GM12878 (cell line): ENCODE measurements around the gene CDC45. TPM values are rescaled to one million over a fixed set of nuclear protein-coding genes. Genes with fewer than 3 reads are reported as not detected.

Experiments used
- ATAC-seq: fragments of 200-7000 bp; cut with Tn5 transposase; 3 replicates; pipeline ENCODE4 v1.9.1; 2020; ENCODE audit warnings: mild to moderate bottlenecking, moderate library complexity
- BruUV-seq: library from RNA; stranded (reverse); fragments of 400-500 nt; replicated peaks from 2 replicates; lab custom pipeline; 2021; lab: Mats Ljungman, UMichigan
- CTCF ChIA-PET: fragments of 300-600 bp; sonication (Branson Sonifier 250); formaldehyde crosslinking; extraction: SDS; loops from one replicate; lab custom pipeline; 2021; ENCODE audit warnings: inconsistent platforms; lab: Yijun Ruan, JAX
- POLR2A ChIA-PET: fragments of 350-600 bp; formaldehyde crosslinking; extraction: SDS; loops from one replicate; lab custom pipeline; 2021; ENCODE audit warnings: inconsistent platforms; lab: Charles Lee
- RAD21 ChIA-PET: fragments of 300-600 bp; sonication (Branson Sonifier 250); formaldehyde crosslinking; loops from one replicate; lab custom pipeline; 2023; ENCODE audit warnings: antibody characterized with exemption; ENCODE audit not compliant: unreplicated experiment; lab: Charles Lee
- SMC1A ChIA-PET: fragments of 300-600 bp; sonication (Branson Sonifier 250); formaldehyde crosslinking; loops from one replicate; lab custom pipeline; 2023; ENCODE audit not compliant: unreplicated experiment, uncharacterized antibody; lab: Charles Lee
- DNase-seq: peaks from one replicate; pipeline ENCODE4 v3.0.0-alpha.2; 2011; ENCODE audit warnings: low read depth, low spot score
- FAIRE-seq: peaks from 3 replicates; lab custom pipeline; 2011; peaks lifted over from hg19 to GRCh38; lab: Jason Lieb, UNC
- H2AFZ ChIP-seq: 2 replicates; pipeline ENCODE4 v1.6.0; 2011; ENCODE audit warnings: low read depth, low read length, control low read depth; ENCODE audit not compliant: control insufficient read depth
- H3K27ac ChIP-seq: 2 replicates; pipeline ENCODE4 v1.5.1; 2011; ENCODE audit warnings: control low read depth; ENCODE audit not compliant: control insufficient read depth, insufficient read depth
- H3K27me3 ChIP-seq, 2 experiments: replicated peaks in 1 of 2; 2 replicates each; pipeline versions ENCODE4 v1.6.0 to v1.6.1; 2011; ENCODE audit warnings: low read length in 1 of 2; ENCODE audit not compliant: control insufficient read depth in 2 of 2, insufficient read depth in 2 of 2
- H3K36me3 ChIP-seq, 2 experiments: 2 replicates each; pipeline ENCODE4 v1.5.1; 2011; ENCODE audit warnings: low read length in 1 of 2; ENCODE audit not compliant: control insufficient read depth in 2 of 2, insufficient read depth in 2 of 2
- H3K4me1 ChIP-seq: 2 replicates; pipeline ENCODE4 v1.6.1; 2011; ENCODE audit warnings: mild to moderate bottlenecking, low read length, moderate library complexity, mixed read lengths; ENCODE audit not compliant: control insufficient read depth, insufficient read depth
- H3K4me2 ChIP-seq: 2 replicates; pipeline ENCODE4 v1.6.0; 2011; ENCODE audit warnings: control low read depth; ENCODE audit not compliant: control insufficient read depth, insufficient read depth
- H3K4me3 ChIP-seq: fragments of 200-600 bp; sonication (generic); 2 replicates; pipeline ENCODE4 v1.5.1; 2016
- H3K79me2 ChIP-seq: 2 replicates; pipeline ENCODE4 v1.6.0; 2011; ENCODE audit warnings: low read length; ENCODE audit not compliant: control insufficient read depth, insufficient read depth
- H3K9ac ChIP-seq: 2 replicates; pipeline ENCODE4 v1.8.0; 2011; ENCODE audit warnings: low read length, control low read depth, mixed read lengths; ENCODE audit not compliant: control insufficient read depth, insufficient read depth
- H3K9me3 ChIP-seq: replicated peaks from 3 replicates; pipeline ENCODE4 v1.5.1; 2011; ENCODE audit warnings: mild to moderate bottlenecking, low read length; ENCODE audit not compliant: control insufficient read depth, insufficient read depth
- H4K20me1 ChIP-seq: 2 replicates; pipeline ENCODE4 v1.6.0; 2011; ENCODE audit not compliant: control insufficient read depth, insufficient read depth
- E2F8 ChIP-seq: fragments of 450-650 bp; IDR thresholded peaks from 2 replicates; pipeline ENCODE4 v1.6.1; 2018; ENCODE audit warnings: mild to moderate bottlenecking, low read depth, moderate library complexity; ENCODE audit not compliant: partially characterized antibody
- ESRRA ChIP-seq: IDR thresholded peaks from 2 replicates; pipeline ENCODE4 v1.6.1; 2012; ENCODE audit warnings: mild to moderate bottlenecking, low read length, improper control_type of control experiment
- IRF5 ChIP-seq: fragments of 450-650 bp; IDR thresholded peaks from 2 replicates; pipeline ENCODE4 v1.6.1; 2017; ENCODE audit warnings: borderline replicate concordance
- KLF5 ChIP-seq: fragments of 450-650 bp; IDR thresholded peaks from 2 replicates; pipeline ENCODE4 v1.6.1; 2014; ENCODE audit warnings: mild to moderate bottlenecking; ENCODE audit not compliant: partially characterized antibody
- MYC ChIP-seq: IDR thresholded peaks from 2 replicates; pipeline ENCODE4 v1.6.1; 2011; ENCODE audit warnings: mild to moderate bottlenecking, low read length, moderate library complexity, inconsistent platforms; ENCODE audit not compliant: insufficient read depth, insufficient replicate concordance, insufficient read length, severe bottlenecking
- RBBP5 ChIP-seq: fragments of 200-600 bp; sonication (generic); conservative IDR thresholded peaks from 2 replicates; pipeline ENCODE4 v1.6.1; 2016
- ZSCAN29 ChIP-seq: fragments of 450-650 bp; IDR thresholded peaks from 2 replicates; pipeline ENCODE4 v1.6.1; 2017; ENCODE audit warnings: mild to moderate bottlenecking, moderate library complexity
- WGBS: methylation state at CpG from one replicate; pipeline ENCODE4 v1.1.6; 2016; ENCODE audit warnings: low lambda C conversion rate; ENCODE audit not compliant: insufficient replicate concordance, insufficient coverage; ENCODE audit errors: missing lambda C conversion rate; 5-methylcytosine and 5-hydroxymethylcytosine counted together
- in situ Hi-C: fragments of 300-500 bp; cut with MboI; formaldehyde crosslinking; loops from 9 replicates; pipeline ENCODE4 v1.14.3; 2018; ENCODE audit warnings: mixed read lengths
- intact Hi-C: fragments of 100-400 bp; cut with micrococcal nuclease; formaldehyde crosslinking; loops from one replicate; pipeline ENCODE4 v1.14.2; 2022; ENCODE audit not compliant: unreplicated experiment
- polyA plus RNA-seq, 11 experiments: library from polyadenylated mRNA; depleted of rRNA in 4 of 11; unstranded in 6 of 11; stranded (reverse) in 5 of 11; fragments of >200 nt; fragmentation: Nextera tagmentation in 4 of 11; fragmentation: Illumina TruSeq in 1 of 11; extraction: Ambion mirVana in 4 of 11; extraction: Trizol in 1 of 11; gene quantifications; 1 replicate in 1 of 11; 2 replicates in 10 of 11; pipeline versions ENCODE4 v1.2.1 to v1.2.3, GENCODE V29; 2011 to 2016; ENCODE audit warnings: inconsistent platforms in 2 of 11, missing spikeins in 2 of 11, low read depth in 1 of 11
- total RNA-seq, 4 experiments: library from RNA; depleted of rRNA in 3 of 4; stranded (reverse); fragments of >200 nt in 3 of 4; fragmentation: Illumina TruSeq in 1 of 4; extraction: Trizol in 1 of 4; gene quantifications; 2 replicates each; pipeline versions ENCODE4 v1.2.1 to v1.2.3, GENCODE V29; 2013 to 2021
- TF ChIP-seq, protein P1 (sequence below): fragments of 450-650 bp; IDR thresholded peaks from 2 replicates; pipeline ENCODE4 v1.6.1; 2017; ENCODE audit warnings: mild to moderate bottlenecking, moderate library complexity

Gene CDC45
- total and polyA plus RNA-seq, 10 of the 15 experiments (the other 5 are each of a cell fraction or from before 2014, with no cell fraction given) = 40.8 to 88.5 (median 54.2) TPM

DNA sequence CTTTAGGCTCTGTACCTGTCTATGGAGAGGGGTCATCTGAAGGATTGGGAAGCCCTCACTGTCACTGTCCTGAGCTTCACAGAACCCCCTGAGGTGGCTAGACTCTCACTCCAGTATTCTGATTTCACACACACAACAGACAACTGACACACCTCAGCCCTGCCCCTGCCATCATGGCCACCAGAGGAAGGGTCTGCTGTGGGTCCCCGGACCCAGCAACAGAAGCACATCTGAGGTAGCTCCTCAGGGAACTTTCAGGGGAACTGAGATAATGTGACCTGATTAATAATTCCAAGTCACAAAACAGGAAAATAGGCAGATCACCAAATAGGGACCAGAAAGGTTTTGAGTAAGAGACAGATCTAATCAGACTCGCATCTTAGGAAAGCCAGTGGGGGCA, 24.7 kb upstream of the CDC45 start:
- no TSS peak for BruUV-seq
- ChIA-PET RAD21 (no interaction called here), POLR2A (no interaction called here), CTCF (no interaction called here), SMC1A (no interaction called here)
- Histone ChIP-seq H3K9ac (no peak overlapping the region), H4K20me1 (no peaks in the 10 kb centered on the region), H2AFZ (no peak overlapping the region), H3K4me1 (no peaks in the 10 kb centered on the region), H3K36me3 (peaks cover 31 to 43% of the 10 kb centered on the region in 2 experiments; a peak in 3 of 4 replicates), H3K27me3 (no peaks in the 10 kb centered on the region), H3K4me2 (no peak overlapping the region), H3K9me3 (no peaks in the 10 kb centered on the region), H3K27ac (no peak overlapping the region), H3K79me2 (no peaks in the 10 kb centered on the region), H3K4me3 (no peak overlapping the region)
- no peak for TF ChIP-seq ZSCAN29
- TF ChIP-seq RBBP5 = no peak
- TF ChIP-seq KLF5 = no peak
- no peak for TF ChIP-seq ESRRA
- no peak for TF ChIP-seq MYC
- TF ChIP-seq IRF5 = no peak
- no peak for TF ChIP-seq E2F8
- TF ChIP-seq, protein P1, sequence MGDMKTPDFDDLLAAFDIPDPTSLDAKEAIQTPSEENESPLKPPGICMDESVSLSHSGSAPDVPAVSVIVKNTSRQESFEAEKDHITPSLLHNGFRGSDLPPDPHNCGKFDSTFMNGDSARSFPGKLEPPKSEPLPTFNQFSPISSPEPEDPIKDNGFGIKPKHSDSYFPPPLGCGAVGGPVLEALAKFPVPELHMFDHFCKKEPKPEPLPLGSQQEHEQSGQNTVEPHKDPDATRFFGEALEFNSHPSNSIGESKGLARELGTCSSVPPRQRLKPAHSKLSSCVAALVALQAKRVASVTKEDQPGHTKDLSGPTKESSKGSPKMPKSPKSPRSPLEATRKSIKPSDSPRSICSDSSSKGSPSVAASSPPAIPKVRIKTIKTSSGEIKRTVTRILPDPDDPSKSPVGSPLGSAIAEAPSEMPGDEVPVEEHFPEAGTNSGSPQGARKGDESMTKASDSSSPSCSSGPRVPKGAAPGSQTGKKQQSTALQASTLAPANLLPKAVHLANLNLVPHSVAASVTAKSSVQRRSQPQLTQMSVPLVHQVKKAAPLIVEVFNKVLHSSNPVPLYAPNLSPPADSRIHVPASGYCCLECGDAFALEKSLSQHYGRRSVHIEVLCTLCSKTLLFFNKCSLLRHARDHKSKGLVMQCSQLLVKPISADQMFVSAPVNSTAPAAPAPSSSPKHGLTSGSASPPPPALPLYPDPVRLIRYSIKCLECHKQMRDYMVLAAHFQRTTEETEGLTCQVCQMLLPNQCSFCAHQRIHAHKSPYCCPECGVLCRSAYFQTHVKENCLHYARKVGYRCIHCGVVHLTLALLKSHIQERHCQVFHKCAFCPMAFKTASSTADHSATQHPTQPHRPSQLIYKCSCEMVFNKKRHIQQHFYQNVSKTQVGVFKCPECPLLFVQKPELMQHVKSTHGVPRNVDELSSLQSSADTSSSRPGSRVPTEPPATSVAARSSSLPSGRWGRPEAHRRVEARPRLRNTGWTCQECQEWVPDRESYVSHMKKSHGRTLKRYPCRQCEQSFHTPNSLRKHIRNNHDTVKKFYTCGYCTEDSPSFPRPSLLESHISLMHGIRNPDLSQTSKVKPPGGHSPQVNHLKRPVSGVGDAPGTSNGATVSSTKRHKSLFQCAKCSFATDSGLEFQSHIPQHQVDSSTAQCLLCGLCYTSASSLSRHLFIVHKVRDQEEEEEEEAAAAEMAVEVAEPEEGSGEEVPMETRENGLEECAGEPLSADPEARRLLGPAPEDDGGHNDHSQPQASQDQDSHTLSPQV = no peak
- FAIRE-seq (no peak), ATAC-seq (no peak), DNase-seq (no peak)
- in situ Hi-C loops = no loop called here
- WGBS = 96% methylated on average over 2 of the region's 2 CpGs
- intact Hi-C loops = no loop called here
